GM19455 (cell line): ENCODE data around the gene OR6N1.

Source experiments
- ATAC-seq: cut with Tn5 transposase; IDR thresholded peaks from one replicate; pipeline ENCODE4 v1.9.1; 2021; ENCODE audit not compliant: unreplicated experiment

OR6N1 gene

DNA sequence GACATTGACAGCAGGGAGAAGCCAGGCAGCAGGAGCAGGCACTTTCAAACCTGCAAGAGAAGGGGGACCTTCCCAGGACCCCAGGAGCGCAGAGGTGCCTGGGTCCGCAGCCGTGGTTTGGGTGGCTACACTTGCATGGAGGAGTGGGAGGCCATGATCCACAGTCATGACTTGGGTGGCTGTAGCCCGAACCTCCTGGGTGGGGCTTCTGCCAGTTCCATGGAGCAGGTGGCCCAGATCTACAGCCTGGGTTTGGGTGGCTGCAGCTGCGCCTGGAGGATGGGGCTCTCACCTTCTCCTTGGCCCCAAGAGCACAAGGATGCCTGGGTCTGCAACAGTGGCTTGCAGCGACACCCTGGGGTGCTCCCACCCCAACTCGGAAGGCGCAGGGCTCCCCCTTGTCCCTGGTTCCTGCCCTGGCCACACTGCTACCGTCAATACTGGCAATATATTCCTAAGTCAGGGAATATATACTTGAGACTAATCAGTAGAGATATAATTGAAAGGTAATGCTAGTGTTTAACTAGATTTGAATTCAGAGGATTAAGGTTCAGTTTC, 19.8 kb downstream of the OR6N1 start:
- no peak for ATAC-seq

- no peak for ATAC-seq
Measured at GRCh38 chr1:158735848-158736247, 36.1 kb downstream of the OR6N1 start.

DNA sequence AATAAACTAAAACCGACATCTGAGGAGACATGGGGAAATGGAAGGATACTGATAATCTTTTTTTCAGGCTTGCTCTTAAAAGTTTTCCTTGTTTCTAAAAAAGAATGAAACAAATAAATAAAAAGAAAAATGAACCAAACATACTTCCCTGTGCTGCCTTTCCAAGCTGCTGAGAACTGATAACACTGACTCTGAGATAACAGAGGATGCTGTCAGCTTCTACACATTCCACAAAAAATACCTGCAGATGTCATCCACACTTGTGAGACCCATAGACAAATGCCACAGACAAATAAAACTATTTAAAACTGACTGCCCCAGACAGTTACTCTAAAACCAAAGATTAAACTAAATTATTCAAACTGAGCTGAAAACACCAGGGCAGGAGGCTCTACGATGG, 39.5 kb downstream of the OR6N1 start:
- ATAC-seq, result no peak

- no peak for ATAC-seq
Measured at GRCh38 chr1:158731707-158732106, 40.3 kb downstream of the OR6N1 start.

GRCh38 chr1:158730453-158730852, 41.5 kb downstream of the OR6N1 start:
- ATAC-seq, result no peak

DNA sequence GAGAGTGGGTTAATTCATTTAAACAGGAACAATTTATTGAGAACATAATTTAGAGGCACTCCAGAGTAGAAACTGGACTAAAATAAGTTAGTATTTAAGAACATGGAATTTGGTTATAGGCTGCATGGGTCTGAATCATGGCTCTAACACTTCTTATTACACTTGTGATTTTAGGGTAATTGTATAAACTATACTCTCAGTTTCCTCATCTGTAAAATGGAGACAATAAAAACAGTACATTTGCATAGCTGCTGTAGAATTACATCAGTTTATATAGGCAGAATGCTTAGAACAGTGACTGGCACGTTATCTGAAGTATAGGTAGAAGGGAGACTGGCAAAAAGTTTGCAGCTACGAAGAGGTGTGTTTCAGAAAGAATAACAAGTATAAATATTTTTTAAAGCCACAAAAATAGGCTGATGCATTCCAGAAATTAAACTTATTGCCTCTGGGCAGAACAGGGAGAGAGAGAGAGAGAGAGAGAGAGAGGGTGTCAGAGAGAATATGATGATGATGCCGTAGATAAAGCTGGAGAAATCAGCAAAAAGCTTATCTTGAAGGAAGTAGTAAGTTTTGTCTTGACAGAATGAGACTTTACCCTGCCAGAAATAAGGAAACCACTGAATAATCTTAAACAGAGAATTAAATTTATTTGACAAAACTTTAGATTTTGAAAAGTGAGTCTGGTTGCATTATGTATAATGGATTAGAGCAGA, 43.3 kb downstream of the OR6N1 start:
- no peak for ATAC-seq

GRCh38 chr1:158724442-158724841, 47.6 kb downstream of the OR6N1 start:
- no peak for ATAC-seq

GRCh38 chr1:158720620-158721019, 51.4 kb downstream of the OR6N1 start, which contains the start of gene OR6K3:
Gene OR6K3, minus strand, starts transcription at chr1:158720720. Its CDS starts 2,605 bp downstream, at chr1:158718115.
- no peak for ATAC-seq

- no peak for ATAC-seq
Measured at GRCh38 chr1:158719664-158720063, 52.3 kb downstream of the OR6N1 start.

DNA sequence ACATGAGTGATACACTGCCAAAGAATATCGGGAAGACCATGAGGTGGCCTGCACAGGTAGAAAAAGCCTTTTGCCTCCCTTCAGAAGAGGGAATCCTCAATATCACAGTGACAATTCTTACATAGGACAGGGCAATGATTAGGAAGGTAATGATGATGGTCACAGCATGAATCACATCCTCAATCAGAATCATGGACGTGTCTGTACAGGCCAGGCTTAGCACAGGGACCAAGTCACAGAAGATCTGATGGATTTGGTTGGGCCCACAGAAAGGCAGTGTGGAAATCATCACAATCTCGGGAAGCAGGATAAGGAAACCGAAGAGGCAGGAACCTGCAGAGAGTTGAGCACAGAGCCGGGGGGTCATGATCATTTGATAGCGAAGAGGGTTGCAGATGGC, 54.7 kb downstream of the OR6N1 start:
- ATAC-seq, result no peak

DNA sequence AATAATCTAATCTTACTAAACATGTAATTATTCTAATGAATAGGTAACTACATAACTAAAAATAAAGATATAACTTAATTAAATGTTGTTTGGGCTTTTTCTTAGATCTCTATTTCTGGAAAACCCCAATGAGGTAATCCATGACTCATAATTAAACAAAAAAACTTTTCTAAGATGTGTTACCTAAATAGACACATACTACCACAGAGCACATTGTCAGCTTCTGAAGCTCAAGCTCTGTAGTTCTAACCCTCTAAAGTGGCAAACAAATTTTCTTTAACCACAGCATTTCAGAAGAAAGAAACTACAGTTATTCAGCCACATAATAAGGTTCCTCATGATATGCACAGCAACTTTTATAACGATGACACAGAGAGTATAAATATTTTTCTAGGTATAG, 55.7 kb downstream of the OR6N1 start:
- no peak for ATAC-seq

DNA sequence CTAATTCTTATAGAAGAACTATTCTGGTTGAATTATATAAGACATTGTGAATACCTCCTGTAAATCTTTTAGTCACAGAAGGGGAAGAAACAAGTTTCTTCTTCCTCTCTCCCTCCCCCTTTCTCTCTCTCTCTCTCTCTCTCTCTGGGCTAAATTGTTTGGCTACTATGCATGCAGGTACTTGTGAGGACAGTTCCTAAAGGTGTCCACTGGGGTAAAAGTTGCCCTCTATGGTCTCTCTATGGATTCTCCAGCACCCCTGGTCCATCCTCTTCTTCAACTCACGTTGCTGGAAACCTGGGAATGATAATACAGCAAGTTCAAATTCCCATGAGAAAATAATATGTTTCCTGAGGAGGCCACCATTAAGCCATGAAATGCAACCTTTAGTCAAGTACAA, 57.2 kb downstream of the OR6N1 start:
- no peak for ATAC-seq
